ENCODE results near the gene GARIN5B.

DNA sequence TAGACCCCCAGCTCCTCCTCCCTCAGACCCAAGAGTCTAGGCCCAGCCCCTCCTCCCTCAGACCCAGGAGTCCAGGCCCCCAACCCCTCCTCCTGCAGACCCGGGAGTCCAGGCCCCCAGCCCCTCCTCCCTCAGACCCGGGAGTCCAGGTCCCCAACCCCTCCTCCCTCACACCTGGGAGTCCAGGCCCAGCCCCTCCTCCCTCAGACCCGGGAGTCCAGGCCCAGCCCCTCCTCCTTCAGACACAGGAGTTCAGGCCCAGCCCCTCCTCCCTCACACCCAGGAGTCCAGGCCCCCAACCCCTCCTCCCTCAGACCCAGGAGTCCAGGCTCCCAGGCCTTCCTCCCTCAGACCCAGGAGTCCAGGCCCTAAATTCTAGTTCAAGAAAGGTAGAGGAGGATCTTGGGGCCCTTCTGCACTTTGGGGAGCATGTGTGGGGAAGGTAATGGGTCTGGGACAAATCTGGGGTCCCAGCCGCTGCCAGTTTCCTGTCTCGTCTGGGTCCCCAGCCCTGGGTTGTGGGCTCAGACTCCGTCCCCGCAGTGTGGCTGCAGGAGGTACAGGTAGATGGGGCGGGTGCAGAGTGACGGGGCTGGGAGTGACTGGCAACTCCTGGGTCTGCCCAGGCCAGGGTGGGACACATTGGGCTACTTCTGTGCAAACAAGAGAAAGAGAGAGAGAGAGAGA is 10.4 kb upstream of the GARIN5B start:
- TF ChIP-seq POLR2AphosphoS5 (IDR thresholded peaks at IDR 0.05) (no peak), RAD21 (conservative IDR thresholded peaks at IDR 0.05) (no peak)
